Fibroblast of villous mesenchyme (primary cell): ENCODE measurements around the gene LRP1B. TPM values are rescaled to one million over a fixed set of nuclear protein-coding genes. Genes with fewer than 3 reads are reported as not detected.
A peak's percentile ranks its signal among the peaks of the same experiment; 100 is the strongest.

Experiments
- DNase-seq: peaks from one replicate; pipeline ENCODE4 v3.0.0-alpha.2; 2010; ENCODE audit warnings: low read depth
- H3K4me3 ChIP-seq: 2 replicates; pipeline ENCODE4 v1.5.1; 2011; ENCODE audit warnings: low read depth, mild to moderate bottlenecking, low read length
- CTCF ChIP-seq: IDR thresholded peaks from 2 replicates; pipeline ENCODE4 v1.5.1; 2012; ENCODE audit warnings: low read depth, mild to moderate bottlenecking, low read length; ENCODE audit not compliant: insufficient read depth
- total RNA-seq: library from RNA; depleted of rRNA; stranded (reverse); fragments of >200 nt; gene quantifications from 2 replicates; pipeline ENCODE4 v1.2.3, GENCODE V29; 2012

Gene LRP1B
- total RNA-seq, 1 donor, result 2.2 TPM

DNA sequence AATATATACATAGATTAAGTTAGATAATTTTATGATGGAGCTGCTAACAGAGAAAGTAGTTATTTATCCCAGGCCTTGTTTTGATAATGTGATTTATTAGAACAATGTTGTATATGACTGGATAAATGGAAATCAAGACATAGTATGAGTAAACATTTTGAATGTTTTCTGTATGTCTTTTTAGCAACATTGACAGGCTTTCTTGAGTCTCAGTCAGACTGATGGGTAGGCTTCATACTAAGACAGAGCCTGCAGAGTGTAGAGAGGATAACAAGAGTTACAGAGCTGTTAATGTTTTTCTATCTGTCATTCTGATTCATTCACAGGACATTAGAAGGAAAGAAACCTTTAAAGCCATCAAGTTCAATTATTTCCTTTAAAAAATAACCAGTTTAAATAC, 478.5 kb downstream of the LRP1B start:
- no peak for TF ChIP-seq CTCF
- no peak overlapping the region for H3K4me3 ChIP-seq
- DNase-seq, result no peak

DNA sequence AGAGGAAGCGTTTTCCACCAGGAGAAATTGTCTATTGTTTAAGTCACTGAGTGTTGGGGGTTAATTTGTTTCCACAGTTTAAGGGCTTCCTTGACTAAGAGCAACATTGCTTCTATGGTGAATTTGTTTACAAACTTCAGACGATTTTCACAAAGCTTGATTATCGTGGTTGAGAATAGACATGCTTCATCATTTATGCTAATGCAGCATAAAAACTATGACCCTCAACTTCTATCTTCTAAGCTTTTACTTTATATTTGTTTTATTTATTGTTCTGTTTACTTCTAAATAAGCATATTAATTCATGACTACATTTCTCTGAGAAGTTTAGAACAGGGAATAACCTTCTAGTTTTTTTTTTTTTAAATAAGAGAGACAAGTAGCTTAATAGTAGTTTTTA, 483.5 kb downstream of the LRP1B start:
- H3K4me3 ChIP-seq, result no peak overlapping the region
- TF ChIP-seq CTCF, result no peak
- DNase-seq, result no peak

- peak; percentile 21 for DNase-seq
- no peak for TF ChIP-seq CTCF
- no peak overlapping the region for H3K4me3 ChIP-seq
These were observed 489.4 kb downstream of the LRP1B start for GRCh38 chr2:141641462-141641861.

- no peak for DNase-seq
- TF ChIP-seq CTCF, result no peak
- no peak overlapping the region for H3K4me3 ChIP-seq
These were observed 491.0 kb downstream of the LRP1B start for GRCh38 chr2:141639809-141640208.

DNA sequence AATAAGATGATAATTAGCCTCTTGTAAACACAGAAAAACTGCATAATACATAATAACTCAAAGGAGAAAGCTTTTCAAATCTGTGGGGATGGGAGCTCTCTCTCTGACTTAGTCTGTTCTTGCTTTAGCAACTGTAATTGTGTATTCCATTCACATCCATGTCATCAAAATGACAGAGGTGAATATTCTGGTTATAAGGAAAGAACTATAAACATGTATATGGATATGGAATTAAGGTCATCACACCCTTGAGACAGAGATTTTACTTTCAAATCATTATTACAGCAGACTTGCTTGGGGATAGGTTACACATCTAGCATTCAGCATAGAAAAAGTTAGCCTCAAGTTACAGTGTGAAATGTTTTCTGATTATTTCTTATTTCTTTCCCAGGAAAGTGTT, 497.7 kb downstream of the LRP1B start:
- no peak for DNase-seq
- TF ChIP-seq CTCF, result no peak
- H3K4me3 ChIP-seq, result no peak overlapping the region

GRCh38 chr2:141630407-141630930, 500.3 kb downstream of the LRP1B start:
- DNase-seq, result no peak
- TF ChIP-seq CTCF, result no peak

DNA sequence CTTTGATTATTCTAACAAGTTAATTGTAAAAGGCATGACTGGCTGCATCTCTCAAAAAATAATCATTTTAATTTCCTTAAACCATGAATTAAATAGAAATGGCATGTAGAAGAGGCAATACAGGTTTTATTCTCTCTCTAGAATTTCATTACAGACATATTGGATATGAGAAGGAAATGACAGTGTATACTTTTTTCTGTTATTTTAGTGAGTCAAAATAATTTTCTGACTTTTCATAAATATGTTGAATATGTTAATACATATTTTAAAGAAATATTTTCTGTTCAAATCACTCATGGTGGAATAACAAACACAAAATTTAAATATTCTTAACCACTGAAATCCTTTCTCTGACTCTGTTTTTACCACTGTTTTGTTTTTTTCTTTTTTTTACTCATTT, 510.4 kb downstream of the LRP1B start:
- no peak for DNase-seq
- TF ChIP-seq CTCF, result no peak
- no peak overlapping the region for H3K4me3 ChIP-seq

More at GRCh38 chr2:141630407-141630930, 500.3 kb downstream of the LRP1B start:
- H3K4me3 ChIP-seq, result no peak overlapping the region
